Subcutaneous abdominal adipose tissue (tissue), 5 donors: ENCODE measurements around the gene RAB27B.
"Not testable (repeated sequence)": the region's sequence is repeated elsewhere in the genome, so short reads cannot be mapped to it uniquely, and the experiment has no call there.

ENCODE experiments used
- H3K27ac ChIP-seq: one replicate; pipeline ENCODE4 v1.7.0; 2013; ENCODE audit warnings: low read depth, mild to moderate bottlenecking, inconsistent platforms, low read length, moderate library complexity
- H3K27me3 ChIP-seq, 5 donors: one replicate each; pipeline ENCODE4 v1.7.0; 2013; ENCODE audit warnings: low read length in 5 of 5, inconsistent platforms in 1 of 5; ENCODE audit not compliant: control insufficient read depth in 5 of 5, insufficient read depth in 4 of 5
- H3K36me3 ChIP-seq, 5 donors: one replicate each; pipeline ENCODE4 v1.7.0; 2013; ENCODE audit warnings: low read length in 5 of 5; ENCODE audit not compliant: control insufficient read depth in 5 of 5, insufficient read depth in 5 of 5
- H3K4me1 ChIP-seq, 5 donors: one replicate each; pipeline ENCODE4 v1.7.0; 2013; ENCODE audit warnings: low read length in 5 of 5, mild to moderate bottlenecking in 3 of 5, moderate library complexity in 1 of 5; ENCODE audit not compliant: control insufficient read depth in 5 of 5, insufficient read depth in 5 of 5
- H3K4me3 ChIP-seq, 5 donors: one replicate each; pipeline ENCODE4 v1.7.0; 2013; ENCODE audit warnings: low read length in 5 of 5, low read depth in 1 of 5
- H3K9ac ChIP-seq, 5 donors: one replicate each; pipeline ENCODE4 v1.7.0; 2013; ENCODE audit warnings: low read length in 5 of 5, mild to moderate bottlenecking in 4 of 5, moderate library complexity in 3 of 5
- H3K9me3 ChIP-seq, 5 donors: one replicate each; pipeline ENCODE4 v1.7.0; 2013; ENCODE audit warnings: low read length in 5 of 5; ENCODE audit not compliant: control insufficient read depth in 5 of 5
- donor health status: healthy.
- donor health status: healthy.
- donor health status: healthy.
- donor health status: healthy.
- donor health status: healthy.

RAB27B gene

DNA sequence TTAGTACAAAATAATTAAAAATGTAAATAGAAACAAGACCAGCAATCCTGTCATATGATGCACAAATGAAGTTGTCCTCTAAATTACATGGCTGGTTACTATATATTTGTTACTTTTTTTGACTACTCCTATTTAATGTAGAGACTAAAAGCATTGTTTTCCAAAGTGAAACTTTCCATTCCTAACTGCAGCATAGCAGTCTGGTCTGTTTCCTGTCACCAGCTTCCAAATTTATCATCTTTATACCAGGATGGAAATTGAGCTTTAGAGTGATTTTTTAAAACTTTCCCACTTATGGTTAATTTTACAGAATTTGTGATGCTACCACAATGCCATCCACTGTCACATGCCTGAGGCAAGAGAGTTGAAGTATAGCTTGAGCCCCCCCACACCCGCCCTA is 33.5 kb upstream of the RAB27B start:
- H3K36me3 ChIP-seq = no peaks in the 10 kb centered on the region
- H3K9me3 ChIP-seq = no peaks in the 10 kb centered on the region
- H3K9ac ChIP-seq = no peak overlapping the region
- no peak overlapping the region for H3K4me3 ChIP-seq
- no peaks in the 10 kb centered on the region for H3K4me1 ChIP-seq
- H3K27ac ChIP-seq = no peak overlapping the region
- H3K27me3 ChIP-seq = no peaks in the 10 kb centered on the region

DNA sequence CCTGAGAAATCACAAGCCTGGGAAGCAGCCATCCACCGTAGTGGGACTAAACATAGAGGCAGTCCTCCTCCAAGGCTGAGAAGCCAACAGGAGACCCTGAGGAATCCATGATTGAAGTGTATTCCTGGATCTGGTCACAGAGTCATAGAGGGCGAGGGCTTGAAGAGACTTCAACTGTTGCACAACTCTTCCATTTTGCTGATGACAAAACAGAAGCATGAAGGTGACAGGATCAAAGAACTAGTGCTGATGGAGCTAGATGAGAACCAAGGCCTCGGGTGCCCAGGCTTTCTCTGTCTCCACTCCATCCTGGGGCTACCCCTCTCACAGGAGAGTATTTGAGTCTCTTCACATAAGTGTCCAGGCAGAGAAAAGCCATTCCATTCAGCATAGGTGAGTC is 30.1 kb upstream of the RAB27B start:
- H3K9me3 ChIP-seq = no peaks in the 10 kb centered on the region
- no peaks in the 10 kb centered on the region for H3K27me3 ChIP-seq
- H3K36me3 ChIP-seq = no peaks in the 10 kb centered on the region
- H3K27ac ChIP-seq = no peak overlapping the region
- no peaks in the 10 kb centered on the region for H3K4me1 ChIP-seq
- H3K4me3 ChIP-seq = no peak overlapping the region
- H3K9ac ChIP-seq = no peak overlapping the region

DNA sequence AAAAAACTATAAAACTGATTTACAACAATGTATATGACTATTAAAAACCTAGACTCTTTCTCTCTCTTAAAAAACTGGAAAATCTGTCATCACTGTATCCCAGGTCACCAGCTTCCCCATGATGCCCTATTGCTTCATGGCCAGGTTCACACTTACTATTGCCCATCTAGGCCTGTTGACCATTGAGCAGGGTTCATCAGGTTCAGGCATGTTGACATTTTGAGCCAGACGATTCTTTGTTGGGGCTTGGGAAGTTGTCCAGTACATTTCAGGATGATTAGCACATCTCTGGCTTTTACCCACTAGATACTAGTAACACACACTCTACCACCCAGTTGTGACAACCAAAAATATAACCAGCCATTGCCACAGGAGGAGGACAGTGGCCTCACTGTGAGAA is 26.9 kb upstream of the RAB27B start:
- Histone ChIP-seq H3K27me3 (peaks cover 0 to 3% (median 0%) of the 10 kb centered on the region in 5 donors), H3K9ac (no peak overlapping the region), H3K27ac (no peak overlapping the region), H3K36me3 (no peaks in the 10 kb centered on the region), H3K4me1 (no peaks in the 10 kb centered on the region), H3K4me3 (no peak overlapping the region), H3K9me3 (no peaks in the 10 kb centered on the region)

DNA sequence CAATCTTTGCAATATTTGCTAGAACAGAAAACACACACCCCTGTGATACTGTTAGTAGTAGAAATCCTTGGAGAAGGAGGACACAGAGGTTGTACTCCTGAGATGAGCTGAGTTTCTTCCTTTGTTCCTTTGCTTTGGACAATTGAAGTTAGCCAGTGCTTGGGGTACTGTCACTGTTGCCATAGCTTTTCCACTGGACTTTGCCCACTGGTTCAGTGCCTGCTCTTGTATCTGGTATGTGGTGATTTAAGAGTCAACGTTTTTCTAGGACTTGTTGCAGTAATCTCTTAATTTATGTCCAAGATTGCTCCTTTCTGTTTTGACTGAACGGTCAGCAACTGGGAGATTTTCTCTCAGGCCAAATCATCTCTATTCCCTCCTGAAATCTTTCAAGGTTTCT is 26.1 kb upstream of the RAB27B start:
- Histone ChIP-seq H3K27ac (no peak overlapping the region), H3K36me3 (no peaks in the 10 kb centered on the region), H3K4me3 (no peak overlapping the region), H3K9ac (no peak overlapping the region), H3K9me3 (no peaks in the 10 kb centered on the region), H3K27me3 (peaks cover 0 to 3% (median 0%) of the 10 kb centered on the region in 5 donors), H3K4me1 (no peaks in the 10 kb centered on the region)

DNA sequence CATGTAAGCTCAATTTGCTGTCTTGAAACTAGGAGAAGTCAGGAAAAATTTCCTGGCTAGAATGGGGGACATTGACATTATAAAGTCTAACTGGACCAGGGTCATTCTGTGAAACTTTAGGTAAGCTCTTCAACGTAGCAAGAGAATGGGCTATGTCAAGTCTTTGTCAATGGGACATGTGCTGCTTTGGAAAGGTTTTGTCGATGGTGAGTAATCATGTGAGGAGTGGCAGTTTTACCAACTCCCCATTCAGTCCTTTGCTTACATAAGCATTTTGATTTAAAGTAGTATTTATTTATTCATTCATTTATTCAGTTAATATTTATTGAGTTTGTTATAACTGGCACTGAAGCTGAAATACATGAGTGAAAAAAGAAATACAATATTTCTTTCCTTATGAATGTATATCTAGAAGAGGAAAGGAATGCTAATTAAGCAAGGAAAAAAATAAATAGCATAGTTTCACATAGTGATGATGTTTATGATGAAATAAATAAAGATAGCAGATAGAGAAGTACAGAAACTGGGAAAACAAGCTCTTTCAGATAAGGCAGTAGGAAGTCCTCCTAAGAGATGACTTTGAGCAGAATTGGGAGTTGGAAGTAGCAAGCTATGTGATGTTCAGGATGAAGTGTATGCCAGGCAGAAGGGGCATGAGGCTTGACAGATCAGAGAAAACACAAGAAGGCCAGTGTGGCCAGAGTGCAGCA is 25.4 kb upstream of the RAB27B start:
- H3K27ac ChIP-seq = no peak overlapping the region
- peaks cover 0 to 3% (median 0%) of the 10 kb centered on the region in 5 donors for H3K27me3 ChIP-seq
- no peaks in the 10 kb centered on the region for H3K4me1 ChIP-seq
- H3K4me3 ChIP-seq = no peak overlapping the region
- H3K36me3 ChIP-seq = no peaks in the 10 kb centered on the region
- no peaks in the 10 kb centered on the region for H3K9me3 ChIP-seq
- H3K9ac ChIP-seq = no peak overlapping the region

DNA sequence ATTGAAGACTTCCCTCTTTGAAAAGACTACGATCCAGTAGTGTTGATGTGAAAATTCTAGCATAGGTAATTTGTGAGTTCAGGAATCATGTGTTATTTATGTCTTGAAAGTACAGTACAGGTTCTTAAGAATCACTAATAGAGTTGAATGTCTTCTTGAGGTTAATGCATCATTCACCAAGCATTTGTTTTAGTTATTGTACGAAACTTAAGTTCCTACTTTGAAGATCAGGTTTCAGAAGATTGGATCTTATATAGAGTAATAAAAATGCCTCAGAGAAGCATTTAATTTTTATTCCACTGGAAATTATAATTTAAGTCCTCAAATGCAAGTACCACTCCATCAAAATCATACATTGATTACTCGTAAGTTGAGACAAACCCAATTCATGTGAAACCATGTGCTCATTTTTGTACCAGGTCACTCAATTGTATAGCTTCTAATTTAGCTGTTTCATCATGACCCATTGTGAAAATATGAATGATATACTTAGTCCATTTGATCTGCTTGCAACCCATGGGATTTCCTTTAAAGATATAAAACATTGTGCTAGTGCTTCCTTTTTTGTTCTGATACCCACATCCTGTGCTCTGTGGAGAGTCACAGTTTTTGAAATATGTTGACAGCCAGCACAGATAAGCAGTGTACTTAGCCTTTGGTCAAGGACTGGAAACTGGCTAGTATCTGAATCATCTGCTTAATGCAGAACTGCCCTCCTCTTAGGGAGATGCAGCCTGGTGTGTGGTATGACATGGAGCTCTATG is 22.5 kb upstream of the RAB27B start:
- no peaks in the 10 kb centered on the region for H3K9me3 ChIP-seq
- H3K4me3 ChIP-seq = no peak overlapping the region
- H3K36me3 ChIP-seq = no peaks in the 10 kb centered on the region
- peaks cover 0 to 3% (median 0%) of the 10 kb centered on the region in 5 donors for H3K27me3 ChIP-seq
- no peak overlapping the region for H3K9ac ChIP-seq
- no peak overlapping the region for H3K27ac ChIP-seq
- H3K4me1 ChIP-seq = no peaks in the 10 kb centered on the region

DNA sequence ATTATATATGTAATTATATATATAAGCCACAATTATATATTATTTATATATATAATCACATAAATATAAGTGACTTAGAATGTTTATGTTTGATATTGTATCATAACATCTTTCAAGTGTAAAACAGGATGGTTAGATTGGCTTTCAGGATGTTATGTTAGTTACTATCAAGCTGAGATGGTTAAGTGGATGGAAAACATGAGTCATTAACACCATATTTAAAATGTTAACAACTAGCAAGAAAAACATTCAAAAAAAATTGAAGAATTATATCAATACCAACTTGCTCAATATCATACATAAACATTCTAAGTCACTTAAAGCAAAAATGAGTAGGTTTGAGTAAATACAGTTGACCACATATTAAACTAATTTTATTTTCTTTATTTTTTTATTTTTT is 21.8 kb upstream of the RAB27B start:
- Histone ChIP-seq H3K36me3 (no peaks in the 10 kb centered on the region), H3K27me3 (peaks cover 0 to 3% (median 0%) of the 10 kb centered on the region in 5 donors), H3K4me1 (no peaks in the 10 kb centered on the region), H3K27ac (no peak overlapping the region), H3K9ac (no peak overlapping the region), H3K9me3 (no peaks in the 10 kb centered on the region), H3K4me3 (no peak overlapping the region)

DNA sequence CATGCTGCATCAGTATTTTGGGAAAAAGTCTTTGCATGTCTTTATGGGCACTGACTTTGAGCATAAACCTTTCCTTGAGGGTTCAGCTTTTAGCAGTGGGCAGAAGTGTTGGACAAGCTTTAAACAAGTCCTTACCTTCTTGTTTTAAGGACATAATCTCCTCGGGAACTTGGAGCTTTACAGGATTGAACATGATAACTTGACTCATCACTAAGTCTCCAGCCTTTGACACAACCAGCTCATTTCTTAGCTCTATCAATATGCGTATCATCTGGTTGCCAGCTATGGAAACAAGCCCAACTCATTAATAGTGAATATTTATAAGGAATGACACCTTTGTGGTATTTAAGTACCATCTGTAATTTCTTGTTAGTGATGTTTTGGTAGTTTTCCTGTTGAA is 21.0 kb upstream of the RAB27B start:
- Histone ChIP-seq H3K9me3 (no peaks in the 10 kb centered on the region), H3K27ac (no peak overlapping the region), H3K9ac (no peak overlapping the region), H3K27me3 (peaks cover 0 to 3% (median 0%) of the 10 kb centered on the region in 5 donors), H3K4me3 (no peak overlapping the region), H3K4me1 (no peaks in the 10 kb centered on the region), H3K36me3 (no peaks in the 10 kb centered on the region)

DNA sequence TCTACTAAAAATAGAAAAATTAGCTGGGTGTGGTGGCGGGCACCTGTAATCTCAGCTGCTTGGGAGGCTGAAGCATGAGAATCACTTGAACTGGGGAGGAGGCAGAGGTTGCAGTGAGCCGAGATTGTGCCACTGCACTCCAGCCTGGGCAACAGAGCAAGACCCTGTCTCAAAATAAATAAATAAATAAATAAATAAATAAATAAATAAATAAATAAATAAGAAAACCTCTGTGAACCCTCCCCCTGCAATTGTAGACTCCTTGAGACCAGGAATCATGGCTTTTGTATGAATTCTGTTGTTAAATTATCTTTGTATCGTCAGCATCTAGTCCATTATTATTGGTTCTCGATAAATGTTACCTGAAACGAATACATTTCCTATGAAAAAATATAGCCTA is 17.6 kb upstream of the RAB27B start:
- H3K36me3 ChIP-seq, H3K4me1 ChIP-seq, H3K9me3 ChIP-seq, H3K27me3 ChIP-seq, H3K27ac ChIP-seq, H3K9ac ChIP-seq, H3K4me3 ChIP-seq: not testable (repeated sequence)

DNA sequence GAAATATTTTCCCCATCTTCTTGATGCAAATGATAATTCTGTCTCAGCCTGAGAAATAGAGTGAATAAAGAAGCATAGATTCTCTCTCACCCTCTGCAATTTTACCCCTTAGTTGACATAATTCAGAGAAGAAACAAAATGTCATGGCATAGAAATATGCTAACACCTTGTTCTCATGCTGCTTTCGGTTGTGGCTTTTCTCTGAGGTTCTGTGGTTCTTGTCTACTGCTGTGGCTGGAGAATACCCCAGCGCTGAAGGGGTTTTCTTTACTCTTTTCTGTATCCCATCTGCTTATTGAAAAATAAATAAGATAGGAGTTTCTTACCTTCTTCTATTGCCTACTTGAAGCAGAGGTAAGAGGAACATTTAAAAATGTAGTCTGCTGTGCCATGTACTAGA is 15.4 kb upstream of the RAB27B start:
- Histone ChIP-seq H3K27me3 (no peaks in the 10 kb centered on the region), H3K9me3 (no peaks in the 10 kb centered on the region), H3K4me1 (no peaks in the 10 kb centered on the region), H3K4me3 (no peak overlapping the region), H3K9ac (no peak overlapping the region), H3K36me3 (no peaks in the 10 kb centered on the region), H3K27ac (no peak overlapping the region)
